ENCODE results near the gene CLRN2. TPM values are rescaled to one million over a fixed set of nuclear protein-coding genes. Genes with fewer than 3 reads are reported as not detected.

CLRN2 gene
- total RNA-seq, 1 experiment from 2014 or later = not detected

- no peak overlapping the region for H3T11ph ChIP-seq (ENCODE audit: low read length)
- no peak overlapping the region for H2BK20ac ChIP-seq (ENCODE audit: low read depth, low read length, poor library complexity, severe bottlenecking)
- no peak overlapping the region for H3K56ac ChIP-seq (ENCODE audit: insufficient read length, low read depth, low read length)
- H3K23ac ChIP-seq (ENCODE audit: insufficient read length, low read depth, low read length) = no peak overlapping the region
- Mint-ChIP-seq H3K4me1 (no peaks in the 10 kb centered on the region), H3K36me3 (ENCODE audit: insufficient read depth in 1 of 3, low read depth in 3 of 3) (no peaks in the 10 kb centered on the region), H3K27ac (no peak overlapping the region), H3K27me3 (ENCODE audit: low read depth) (peaks cover 46% of the 10 kb centered on the region), H3K4me3 (no peak overlapping the region), H3K9me3 (no peaks in the 10 kb centered on the region; a peak in 1 of 5 replicates)
- no peak overlapping the region for H3K9ac ChIP-seq (ENCODE audit: extremely low read depth, insufficient read length, low read length)
- no peak overlapping the region for H2AK5ac ChIP-seq (ENCODE audit: insufficient read length, low read length)
- WGBS (ENCODE audit: extremely low coverage, insufficient read length, low lambda C conversion rate) = no CpG with 5 or more reads among the region's 3 CpGs
- no peaks in the 10 kb centered on the region for H3K9me3 ChIP-seq (ENCODE audit: control insufficient read depth, low read depth, low read length)
- H4K8ac ChIP-seq (replicated peaks; ENCODE audit: insufficient read length, low read depth, low read length) = no peak overlapping the region
- no peak overlapping the region for H3K14ac ChIP-seq (ENCODE audit: insufficient read depth, low read length)
- H4K5ac ChIP-seq (ENCODE audit: insufficient read length, low read depth, low read length) = no peak overlapping the region
- no peaks in the 10 kb centered on the region for H4K20me1 ChIP-seq (ENCODE audit: control insufficient read depth, insufficient read depth, insufficient read length)
- H3K79me2 ChIP-seq (ENCODE audit: insufficient read depth, low read length) = no peaks in the 10 kb centered on the region
- no peak overlapping the region for H2AFZ ChIP-seq (ENCODE audit: low read length)
- H3K27me3 ChIP-seq (ENCODE audit: insufficient read depth, low read length) = peaks cover 4% of the 10 kb centered on the region; the same call in 1 of the 2 replicates
- no peak overlapping the region for H2BK120ac ChIP-seq (ENCODE audit: low read depth, low read length, poor library complexity, severe bottlenecking)
- no peak overlapping the region for H2BK5ac ChIP-seq (ENCODE audit: insufficient read length, low read length)
- no peak overlapping the region for H3K27ac ChIP-seq (ENCODE audit: insufficient read length, low read depth, low read length)
- H3K23me2 ChIP-seq (ENCODE audit: insufficient read length, low read depth, low read length, poor library complexity, severe bottlenecking) = no peaks in the 10 kb centered on the region
- no peak overlapping the region for H2BK15ac ChIP-seq (ENCODE audit: low read depth, low read length)
- no peak overlapping the region for H3K4ac ChIP-seq (ENCODE audit: low read depth, low read length)
- no peak overlapping the region for H2BK12ac ChIP-seq (ENCODE audit: insufficient read length, low read depth, low read length)
- no peak overlapping the region for H3K4me2 ChIP-seq (ENCODE audit: insufficient read depth, insufficient read length, low read length)
- no peaks in the 10 kb centered on the region for H3K79me1 ChIP-seq (ENCODE audit: insufficient read depth, low read depth, low read length, poor library complexity, severe bottlenecking)
- H3K4me1 ChIP-seq (ENCODE audit: insufficient read depth, low read length) = no peaks in the 10 kb centered on the region
- no peak overlapping the region for H4K91ac ChIP-seq (ENCODE audit: insufficient read length, low read depth, low read length)
- no peak for DNase-seq
- no peak overlapping the region for H3K18ac ChIP-seq (ENCODE audit: insufficient read length, low read depth, low read length)
- TF ChIP-seq CTCF (conservative IDR thresholded peaks at IDR 0.05) = no peak
Measured at GRCh38 chr4:17550549-17550948, 35.6 kb downstream of the CLRN2 start.

Data from H9 (cell line).